HG03354 (cell line): Measurements from ENCODE around the gene SLC25A45.

Experiments used
- ATAC-seq: cut with Tn5 transposase; IDR thresholded peaks from one replicate; pipeline ENCODE4 v1.9.1; 2021; ENCODE audit warnings: mild to moderate bottlenecking; ENCODE audit not compliant: unreplicated experiment, poor library complexity, severe bottlenecking

The SLC25A45 gene

GRCh38 chr11:65410936-65411680 lies 28.7 kb upstream of the SLC25A45 start:
- ATAC-seq = no peak

DNA sequence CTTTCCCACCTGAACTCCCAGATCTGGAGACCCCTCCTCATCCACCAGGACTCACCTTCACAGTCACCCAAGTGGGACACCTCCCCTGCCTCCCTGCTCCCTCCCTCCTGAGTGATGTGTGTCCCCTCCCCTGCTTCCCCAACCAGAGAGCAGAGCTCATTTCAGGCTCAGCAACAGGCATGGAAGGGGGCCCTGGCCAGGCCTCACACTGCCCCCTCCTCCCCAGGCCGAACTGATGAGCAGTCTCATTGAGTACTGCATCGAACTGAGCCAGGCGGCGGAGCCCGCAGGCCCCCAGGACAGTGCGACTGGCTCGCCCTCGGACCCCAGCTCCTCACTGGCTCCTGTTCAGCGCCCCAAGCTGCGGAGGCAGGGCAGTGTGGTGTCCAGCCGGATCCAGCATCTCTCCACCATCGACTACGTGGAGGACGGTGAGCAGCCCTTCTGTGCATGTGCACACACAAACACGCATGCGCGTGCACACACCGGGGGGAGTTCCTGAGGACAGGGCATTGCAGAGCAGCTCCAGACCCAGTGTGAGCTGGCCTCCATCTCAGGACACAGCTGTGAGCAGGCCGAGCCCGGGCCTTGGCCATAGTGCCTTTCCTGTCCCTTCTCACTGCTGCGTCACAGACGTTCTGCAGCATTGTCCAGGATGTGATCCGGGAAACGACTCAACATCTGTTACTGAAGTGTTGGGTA lies 22.3 kb upstream of the SLC25A45 start:
- no peak for ATAC-seq

DNA sequence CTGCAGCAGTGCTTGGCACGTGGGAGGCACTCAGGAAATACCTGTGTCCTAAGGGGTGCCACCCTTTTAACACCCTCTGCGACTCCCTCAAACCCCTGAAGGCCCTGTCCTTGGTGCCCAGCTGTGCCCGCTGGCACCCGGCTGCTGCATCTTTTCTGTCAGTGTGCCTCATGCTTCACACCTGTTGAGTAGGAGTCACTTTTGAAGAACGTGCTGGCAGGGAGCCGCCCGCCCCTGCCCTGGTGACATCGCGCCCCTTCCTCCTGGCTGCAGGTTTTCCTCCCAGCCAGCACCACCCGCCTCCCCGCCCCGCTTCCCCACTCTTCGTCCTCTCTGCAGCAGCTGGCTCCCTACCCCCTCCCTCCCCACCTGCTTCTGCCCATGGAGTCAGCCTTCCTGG lies 21.8 kb upstream of the SLC25A45 start:
- no peak for ATAC-seq

DNA sequence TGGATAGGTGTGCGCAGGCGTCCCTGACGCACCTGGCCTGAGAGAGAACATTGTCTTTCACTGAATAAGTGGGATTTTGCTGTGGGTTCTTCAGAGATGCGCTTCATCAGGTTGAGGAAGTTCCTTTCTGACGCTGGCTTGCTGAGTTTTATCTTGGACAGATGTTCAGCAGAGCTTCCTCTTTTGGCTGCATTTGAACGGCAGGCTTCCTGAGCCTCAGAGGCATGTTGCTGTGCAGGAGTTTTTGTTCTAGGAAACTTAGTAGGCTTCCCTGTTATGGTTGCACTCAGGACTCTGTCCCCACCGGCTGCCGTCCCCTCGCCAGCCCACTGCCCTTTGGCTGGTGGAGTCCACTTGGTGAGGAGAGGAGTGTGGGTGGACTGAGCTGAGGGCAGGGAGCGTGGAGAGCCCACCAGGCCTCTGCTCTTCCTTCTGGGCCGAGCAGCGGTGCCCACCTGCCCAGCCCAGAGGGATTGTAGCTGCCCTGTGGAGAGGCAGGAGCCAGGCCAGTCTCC lies 21.2 kb upstream of the SLC25A45 start:
- ATAC-seq = no peak

DNA sequence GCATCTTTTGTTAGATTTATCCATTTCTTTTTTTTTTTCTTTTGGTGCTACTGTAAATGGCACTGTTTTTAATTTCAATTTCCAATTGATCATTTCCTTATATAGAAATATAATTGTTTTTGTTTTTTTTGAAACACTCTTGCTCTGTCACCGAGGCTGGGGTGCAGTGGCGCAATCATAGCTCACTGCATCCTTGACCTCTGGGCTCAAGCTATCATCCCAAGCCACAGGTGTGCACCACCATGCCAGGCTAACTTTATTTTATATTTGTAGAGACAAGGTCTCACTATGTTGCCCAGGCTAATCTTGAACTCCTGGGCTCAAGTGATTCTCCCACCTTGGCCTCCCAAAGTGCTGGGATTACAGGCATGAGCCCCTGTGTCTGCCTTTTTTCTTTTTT lies 20.3 kb upstream of the SLC25A45 start:
- no peak for ATAC-seq

GRCh38 chr11:65401803-65402248 lies 19.4 kb upstream of the SLC25A45 start:
- no peak for ATAC-seq

DNA sequence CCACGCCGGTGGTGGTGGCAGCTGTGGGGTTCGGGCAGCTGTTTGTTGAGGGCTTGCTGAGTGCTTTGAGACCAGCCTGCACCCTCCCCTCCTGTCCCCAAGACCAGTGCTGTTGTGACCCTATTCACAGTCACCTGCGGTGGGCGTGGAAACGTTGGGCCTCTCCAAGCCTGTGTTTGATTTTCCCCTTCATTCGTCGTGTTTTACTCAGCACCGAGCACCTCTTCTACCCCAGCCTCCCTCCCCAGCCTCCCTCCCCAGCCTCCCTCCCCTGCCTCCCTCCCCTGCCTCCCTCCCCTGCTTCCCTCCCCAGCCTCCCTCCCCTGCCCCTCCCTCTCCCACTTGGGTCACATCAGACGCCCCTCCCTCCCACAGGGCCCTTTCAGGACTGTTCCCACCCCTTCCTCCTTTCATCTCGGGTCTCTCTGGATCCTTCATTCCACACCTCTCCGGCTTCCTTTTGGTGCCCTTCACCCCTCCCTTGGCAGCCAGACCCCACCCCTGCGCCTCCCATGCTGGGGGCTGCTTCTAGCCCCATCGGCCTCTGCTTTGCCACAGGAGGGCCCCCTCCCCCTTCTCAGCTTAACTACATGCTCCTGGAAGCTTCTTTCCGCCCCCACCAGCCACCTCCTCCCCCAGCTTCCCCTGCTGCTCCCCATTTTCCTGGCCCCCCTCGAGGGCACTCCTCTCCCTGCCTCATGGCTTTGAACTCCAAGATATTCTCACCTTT lies 18.8 kb upstream of the SLC25A45 start:
- no peak for ATAC-seq

- no peak for ATAC-seq
Measured at GRCh38 chr11:65400307-65401072, 18.0 kb upstream of the SLC25A45 start.

- no peak for ATAC-seq
Measured at GRCh38 chr11:65399845-65400244, 17.4 kb upstream of the SLC25A45 start.

DNA sequence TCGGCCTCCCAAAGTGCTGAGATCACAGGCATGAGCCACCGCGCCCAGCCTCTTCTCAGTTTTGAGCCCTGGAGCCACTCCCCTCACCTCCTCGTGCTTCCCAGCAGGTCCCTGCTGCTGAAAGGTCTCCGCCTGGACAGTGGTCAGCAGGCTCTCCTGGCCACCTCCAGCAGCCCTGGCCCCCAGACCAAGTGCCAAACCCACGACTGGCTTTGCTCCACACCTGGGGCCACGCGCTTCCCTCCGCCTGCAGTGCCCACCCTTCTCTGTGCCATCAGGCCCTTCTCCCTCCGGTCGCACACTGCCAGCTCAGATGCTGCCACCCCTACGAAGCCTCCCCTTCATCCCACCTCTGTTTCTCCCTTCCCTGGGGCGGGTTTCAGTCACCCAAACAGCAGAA lies 16.8 kb upstream of the SLC25A45 start:
- no peak for ATAC-seq

DNA sequence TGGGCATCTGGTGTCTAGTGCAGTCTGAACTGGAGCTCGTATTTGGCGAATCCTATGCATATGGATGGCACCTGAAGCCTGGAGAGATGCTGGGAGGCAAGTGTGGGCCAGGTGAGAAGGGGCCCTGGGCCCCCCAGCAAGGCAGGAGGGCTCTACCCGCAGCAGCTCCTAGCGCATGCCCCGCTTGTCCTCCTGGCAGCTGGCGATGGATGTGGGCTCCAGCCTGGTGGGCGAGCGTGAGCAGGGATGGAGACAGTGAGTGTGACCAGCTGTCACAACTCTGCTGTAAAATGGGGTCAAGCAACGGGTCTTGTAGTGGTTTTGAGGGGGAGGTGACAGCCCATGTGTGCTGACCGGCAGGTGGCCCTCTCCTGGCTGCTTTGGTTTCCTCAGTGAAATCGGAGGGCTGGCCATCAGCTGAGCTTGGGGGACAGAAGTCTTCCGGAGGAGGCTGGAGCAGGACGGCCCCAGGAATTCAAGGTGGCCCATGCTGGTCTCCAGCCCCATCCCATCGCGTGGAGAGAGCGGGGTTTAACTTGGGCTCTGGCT lies 16.0 kb upstream of the SLC25A45 start:
- no peak for ATAC-seq

DNA sequence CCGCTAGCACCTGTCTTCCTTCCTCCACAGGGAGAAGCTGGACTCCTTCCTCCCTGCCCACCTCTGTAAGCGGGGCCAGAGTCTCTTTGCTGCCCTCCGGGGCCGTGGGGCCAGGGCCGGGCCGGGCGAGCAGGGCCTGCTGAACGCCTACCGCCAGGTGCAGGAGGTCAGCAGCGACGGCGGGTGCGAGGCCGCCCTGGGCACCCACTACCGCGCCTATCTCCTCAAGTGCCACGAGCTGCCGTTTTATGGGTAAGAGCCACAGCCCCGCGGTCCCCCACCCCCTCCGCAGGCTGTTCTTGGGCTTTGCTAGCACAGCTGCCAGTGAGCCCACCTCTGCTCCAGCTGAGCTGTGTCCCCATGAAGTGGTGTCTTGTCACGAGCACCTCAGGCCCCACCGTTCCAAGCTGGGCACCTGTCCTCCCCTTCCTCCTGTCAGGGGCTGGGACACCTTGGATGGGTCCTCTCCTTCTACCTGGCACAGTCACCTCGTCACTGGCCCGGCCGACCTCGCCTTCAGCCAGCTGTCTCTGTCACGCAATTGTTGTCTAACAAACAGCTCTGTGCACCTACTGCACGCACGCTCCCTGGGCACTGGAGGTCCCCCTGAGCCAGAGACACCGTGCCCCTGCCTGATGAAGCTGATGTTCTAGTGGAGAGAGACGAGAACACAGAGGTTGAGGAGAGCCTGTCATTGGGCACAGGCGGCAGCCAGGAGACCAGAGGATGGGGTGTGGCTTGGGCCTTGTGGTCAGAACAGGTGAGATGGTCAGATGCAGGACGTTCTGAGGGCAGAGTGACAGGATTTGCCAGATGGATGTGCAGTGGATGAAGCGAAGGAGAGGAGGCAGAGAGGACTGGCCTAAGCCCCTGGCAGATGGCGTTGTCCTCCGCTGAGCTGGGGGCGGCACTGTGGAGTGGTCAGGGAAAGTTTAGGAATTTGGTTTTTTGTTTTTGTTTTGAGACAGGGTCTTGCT lies 14.6 kb upstream of the SLC25A45 start:
- no peak for ATAC-seq

- ATAC-seq = no peak
Measured at GRCh38 chr11:65395961-65396530, 13.6 kb upstream of the SLC25A45 start.

GRCh38 chr11:65394125-65394536 lies 11.7 kb upstream of the SLC25A45 start:
- ATAC-seq = no peak

- ATAC-seq = no peak
Measured at GRCh38 chr11:65393513-65394079, 11.2 kb upstream of the SLC25A45 start.

DNA sequence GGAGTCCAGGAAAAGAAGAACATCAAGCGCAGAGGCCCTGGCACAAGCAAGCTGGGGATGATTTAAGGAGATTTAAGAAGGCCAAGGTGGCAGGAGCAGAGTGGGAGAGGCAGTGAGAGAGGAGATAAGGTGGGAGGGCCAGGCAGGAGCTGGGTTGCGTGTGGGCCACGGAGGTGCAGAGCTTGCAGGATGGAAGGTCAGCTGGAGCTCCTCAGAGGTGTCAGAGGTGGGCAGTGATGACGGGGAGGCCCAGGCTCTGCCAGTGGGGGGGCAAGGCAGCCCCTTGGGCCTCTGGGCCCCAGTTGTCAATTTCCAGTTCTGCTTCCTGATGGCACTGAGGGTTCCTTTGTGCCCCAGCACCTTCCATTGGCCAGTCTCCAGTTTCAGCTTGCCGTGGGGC lies 10.5 kb upstream of the SLC25A45 start:
- no peak for ATAC-seq

DNA sequence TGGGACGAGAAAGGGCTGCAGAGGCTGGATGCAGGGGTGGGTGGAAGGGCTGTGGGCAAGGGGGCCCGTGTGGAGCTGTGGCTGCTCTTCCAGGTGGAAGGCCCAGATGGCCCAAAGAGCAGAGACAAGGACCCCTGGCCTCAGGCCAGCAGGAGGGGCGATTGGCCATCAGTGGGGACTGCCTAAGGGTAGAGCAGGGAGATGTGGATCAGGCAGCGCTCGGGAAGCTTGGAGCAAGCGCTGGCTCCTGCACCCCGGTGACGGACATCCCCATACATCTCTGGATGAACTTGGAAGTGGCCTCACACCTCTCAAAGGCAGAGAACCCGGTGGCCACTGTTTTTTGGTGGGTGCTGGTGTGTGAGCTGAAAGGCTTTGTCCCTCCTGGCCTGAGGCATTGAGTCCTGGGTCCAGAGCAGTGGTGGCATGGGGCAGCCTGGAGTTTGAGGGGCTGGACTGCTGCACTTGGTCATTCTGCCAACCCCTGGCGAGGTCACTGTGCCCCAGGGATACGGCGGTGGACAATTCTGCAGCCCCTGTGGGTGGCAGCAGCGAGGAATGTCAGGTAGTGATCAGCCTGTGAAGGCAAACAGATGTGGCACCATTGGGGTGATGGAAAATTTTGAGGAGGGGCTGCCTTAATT lies 9.9 kb upstream of the SLC25A45 start:
- ATAC-seq = no peak
